CD4-positive, alpha-beta T cell treated with Interleukin-17A for 1 hour (primary cell): ENCODE results near the gene PTPRU.
"Not testable (repeated sequence)": the region's sequence is repeated elsewhere in the genome, so short reads cannot be mapped to it uniquely, and the experiment has no call there.

Experiments
- DNase-seq: peaks from one replicate; pipeline ENCODE4 v3.0.0-alpha.2; 2020

The PTPRU gene

DNA sequence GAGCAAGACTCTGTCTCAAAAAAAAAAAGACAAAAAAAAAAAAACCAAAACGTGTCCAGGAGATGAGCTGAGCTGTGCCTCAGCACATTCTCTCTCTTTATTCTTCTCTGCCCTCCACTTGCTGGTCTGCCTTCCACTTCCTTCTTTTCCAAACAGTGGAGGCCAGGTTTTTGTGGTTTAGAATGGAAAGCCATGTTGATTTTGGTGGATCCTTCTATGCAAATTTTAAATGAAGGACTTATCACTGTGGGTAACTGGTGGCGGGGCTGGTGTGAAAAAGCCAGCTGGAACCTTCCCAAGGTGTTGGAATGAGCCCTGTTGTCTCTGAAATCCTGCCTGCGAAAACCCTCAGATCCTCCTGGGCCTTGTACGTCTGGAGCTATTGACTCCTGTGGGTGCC lies 61.9 kb downstream of the PTPRU start:
- DNase-seq: no peak

- DNase-seq: no peak
These were observed 63.1 kb downstream of the PTPRU start for GRCh38 chr1:29299446-29299845.

GRCh38 chr1:29301732-29302131 lies 65.4 kb downstream of the PTPRU start:
- DNase-seq: not testable (repeated sequence)

- no peak for DNase-seq
These were observed 67.1 kb downstream of the PTPRU start for GRCh38 chr1:29303201-29304024.

DNA sequence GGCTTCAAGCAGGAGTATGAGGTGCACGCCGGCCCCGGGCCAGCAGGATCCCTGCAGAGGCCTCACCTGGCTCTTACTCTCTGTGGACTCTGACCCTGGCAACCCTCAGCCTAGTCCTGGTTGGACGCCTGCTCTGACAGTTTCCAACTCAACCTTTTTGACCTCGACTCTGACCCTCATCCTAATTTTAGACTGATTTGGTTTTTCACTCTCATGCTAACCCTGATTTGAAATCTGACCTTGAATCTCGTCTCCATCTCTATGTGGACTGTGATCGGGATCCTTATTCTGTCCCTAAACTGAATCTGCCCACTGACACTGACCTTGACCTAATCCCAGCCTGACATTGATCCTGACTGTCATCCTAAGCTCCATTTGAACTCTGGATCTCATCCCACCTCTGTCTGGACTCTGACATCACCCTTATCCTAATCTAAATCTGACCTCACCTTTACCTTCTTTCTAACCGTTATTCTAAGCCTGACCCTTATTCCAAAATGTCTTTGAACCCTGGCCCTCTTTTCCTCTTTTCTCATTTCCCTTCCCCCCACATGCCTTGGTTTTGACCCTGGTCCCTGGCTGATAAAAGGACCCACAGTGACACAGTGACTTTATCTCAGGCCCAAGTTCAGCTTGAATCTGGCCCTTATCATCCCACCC lies 67.8 kb downstream of the PTPRU start:
- no peak for DNase-seq

GRCh38 chr1:29305943-29306342 lies 69.6 kb downstream of the PTPRU start:
- no peak for DNase-seq

DNA sequence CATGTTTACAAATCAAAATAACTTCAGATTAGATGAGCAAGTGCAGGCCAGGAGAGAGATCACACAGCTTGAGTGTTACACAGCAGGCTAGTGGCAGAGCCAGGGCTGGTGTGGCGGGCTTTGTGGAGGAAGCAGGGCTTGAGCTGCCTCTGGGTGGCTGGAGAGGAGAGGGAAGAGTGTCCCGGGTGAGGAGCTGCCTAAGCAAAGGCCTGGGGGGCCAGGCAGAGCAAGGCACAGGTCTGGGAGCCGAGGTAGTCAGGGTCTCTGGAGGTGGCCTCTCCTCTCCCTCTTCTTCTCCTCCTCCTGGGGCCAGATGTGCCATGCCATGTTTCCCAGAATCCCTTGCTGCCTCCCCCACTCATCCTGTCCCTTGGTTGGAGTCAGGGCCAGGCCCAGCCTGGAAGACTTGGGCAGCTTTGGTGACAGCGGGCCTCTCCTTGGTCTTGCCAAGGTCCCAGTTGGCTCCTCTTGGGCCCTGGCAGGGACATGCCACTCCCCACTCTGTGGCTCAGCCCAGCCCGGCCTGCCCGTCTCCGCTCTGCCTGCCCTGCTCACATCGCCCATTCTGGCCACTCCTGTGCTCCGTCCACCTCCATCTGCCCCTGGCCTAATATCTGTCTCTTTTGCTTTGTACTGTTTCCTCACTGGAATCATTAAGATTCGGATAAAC lies 70.3 kb downstream of the PTPRU start:
- DNase-seq: no peak

GRCh38 chr1:29309075-29309474 lies 72.8 kb downstream of the PTPRU start:
- no peak for DNase-seq

DNA sequence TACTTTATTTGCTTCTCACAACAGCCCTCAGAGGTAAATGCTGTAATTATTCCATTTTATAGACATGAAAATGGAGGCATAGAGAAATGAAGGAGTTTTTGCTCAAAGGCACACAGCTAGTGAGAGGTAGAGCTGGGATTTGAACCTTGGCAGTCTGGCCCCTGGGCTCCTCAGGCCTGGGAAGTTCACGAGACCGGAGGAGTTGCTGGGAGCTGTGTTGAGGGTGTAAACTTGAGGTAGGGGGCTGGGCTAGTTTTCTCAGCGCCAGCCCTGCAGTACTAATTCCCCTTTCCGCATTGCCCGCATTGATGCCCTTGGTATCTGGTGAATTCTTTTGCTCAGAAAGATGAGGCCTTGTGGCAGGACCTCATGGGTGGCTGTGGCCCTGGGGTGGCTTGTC lies 73.3 kb downstream of the PTPRU start:
- DNase-seq: no peak

DNA sequence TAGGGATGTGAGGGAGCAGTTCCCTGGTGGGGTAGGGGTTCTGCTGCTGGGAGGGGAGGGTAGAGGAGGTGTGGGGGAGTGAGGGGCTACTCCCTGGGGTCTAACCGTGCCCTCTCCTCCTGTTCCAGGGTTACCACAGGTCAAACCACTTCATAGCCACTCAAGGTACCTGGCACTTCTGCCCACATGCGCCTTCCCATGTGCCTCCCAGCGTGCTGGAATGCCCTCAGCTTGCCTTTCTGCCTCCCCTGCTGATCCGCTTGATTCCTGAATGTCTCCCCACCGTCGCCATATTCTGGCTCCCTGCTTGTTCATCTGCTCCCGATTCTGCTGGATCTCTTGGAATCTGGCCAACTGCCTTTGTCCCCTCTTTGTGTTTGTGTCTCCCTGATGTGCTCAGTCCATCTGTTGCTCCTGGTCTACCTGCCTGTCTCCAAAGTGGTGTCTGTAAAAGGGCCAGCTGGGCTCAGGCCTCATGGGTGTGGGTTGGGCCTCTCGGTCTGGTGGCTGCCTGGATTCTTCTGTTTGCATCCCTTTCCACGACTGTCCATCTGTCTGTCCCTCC lies 74.4 kb downstream of the PTPRU start:
- DNase-seq: no peak

DNA sequence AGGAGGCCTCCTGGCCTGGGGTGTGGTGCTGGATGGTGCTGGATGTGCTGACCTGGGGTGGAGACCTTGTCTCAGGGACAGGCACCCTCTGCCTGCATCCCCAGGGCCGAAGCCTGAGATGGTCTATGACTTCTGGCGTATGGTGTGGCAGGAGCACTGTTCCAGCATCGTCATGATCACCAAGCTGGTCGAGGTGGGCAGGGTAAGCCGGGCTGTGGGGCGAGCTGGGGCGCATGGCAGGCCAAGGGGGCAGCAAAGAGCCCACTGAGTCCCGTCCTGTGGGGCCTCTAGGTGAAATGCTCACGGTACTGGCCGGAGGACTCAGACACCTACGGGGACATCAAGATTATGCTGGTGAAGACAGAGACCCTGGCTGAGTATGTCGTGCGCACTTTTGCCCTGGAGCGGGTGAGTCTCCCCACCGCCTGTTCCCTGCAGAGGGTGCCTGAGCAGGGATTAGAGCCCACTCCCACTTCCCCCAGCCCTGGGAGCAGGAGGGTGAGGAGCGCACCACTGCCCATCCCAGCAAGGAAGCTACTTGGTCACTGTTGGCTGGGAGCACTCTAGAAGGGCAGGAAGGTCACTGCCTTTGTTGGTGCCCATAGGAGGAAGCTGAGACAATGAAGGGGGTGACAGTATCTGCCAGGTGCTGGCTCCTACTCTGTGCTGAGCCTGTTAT lies 75.2 kb downstream of the PTPRU start:
- no peak for DNase-seq

GRCh38 chr1:29312469-29313461 lies 76.4 kb downstream of the PTPRU start:
- no peak for DNase-seq

- DNase-seq: not testable (repeated sequence)
These were observed 78.4 kb downstream of the PTPRU start for GRCh38 chr1:29314685-29315084.

GRCh38 chr1:29315262-29315661 lies 78.9 kb downstream of the PTPRU start:
- no peak for DNase-seq

DNA sequence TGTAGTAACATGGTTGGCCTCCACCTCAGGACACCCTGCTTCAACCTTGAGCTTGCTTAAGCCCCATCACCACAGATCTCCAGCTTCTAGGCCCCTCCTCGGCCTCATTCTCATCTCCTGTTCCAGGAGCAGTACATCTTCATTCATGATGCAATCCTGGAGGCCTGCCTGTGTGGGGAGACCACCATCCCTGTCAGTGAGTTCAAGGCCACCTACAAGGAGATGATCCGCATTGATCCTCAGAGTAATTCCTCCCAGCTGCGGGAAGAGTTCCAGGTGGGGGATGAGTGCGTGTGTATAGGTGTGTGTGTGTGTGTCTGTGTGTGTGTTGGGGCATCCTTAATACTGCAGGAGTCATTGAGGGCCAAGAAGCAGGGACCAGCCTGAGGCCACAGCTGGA lies 79.6 kb downstream of the PTPRU start:
- DNase-seq: no peak

DNA sequence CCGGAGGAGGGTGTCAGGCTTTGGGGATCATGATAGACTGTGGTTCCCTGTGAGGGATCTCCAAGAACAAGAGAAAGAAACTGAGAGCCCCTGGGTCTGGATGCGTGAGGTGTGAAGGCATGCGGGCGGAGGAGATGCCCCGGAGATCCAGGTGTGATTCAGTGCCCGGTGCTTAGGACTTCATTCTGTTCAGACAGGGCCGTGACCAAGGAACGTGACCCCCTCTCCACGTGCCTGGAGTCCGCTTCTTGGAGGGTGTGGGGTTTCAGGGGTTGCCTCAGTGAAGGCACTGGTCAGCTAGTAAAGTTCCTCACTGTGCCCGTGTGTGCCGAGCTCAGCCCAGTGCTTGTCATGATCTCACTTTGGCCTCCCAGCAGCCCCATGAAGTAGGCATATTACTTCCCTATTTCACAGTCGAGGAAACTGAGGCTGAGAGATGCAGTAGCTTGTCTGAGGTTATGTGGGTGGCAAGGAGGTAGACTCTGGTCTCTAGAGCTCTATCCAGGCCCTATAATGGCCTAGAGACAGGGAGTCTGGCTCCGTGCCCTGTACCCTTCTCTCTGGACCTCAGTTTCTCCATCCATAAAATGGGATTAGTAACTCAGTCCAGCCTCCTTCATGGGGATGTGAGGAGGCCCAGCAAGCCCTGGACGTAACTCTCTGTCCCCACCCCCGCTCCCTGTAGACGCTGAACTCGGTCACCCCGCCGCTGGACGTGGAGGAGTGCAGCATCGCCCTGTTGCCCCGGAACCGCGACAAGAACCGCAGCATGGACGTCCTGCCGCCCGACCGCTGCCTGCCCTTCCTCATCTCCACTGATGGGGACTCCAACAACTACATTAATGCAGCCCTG lies 81.0 kb downstream of the PTPRU start:
- no peak for DNase-seq

DNA sequence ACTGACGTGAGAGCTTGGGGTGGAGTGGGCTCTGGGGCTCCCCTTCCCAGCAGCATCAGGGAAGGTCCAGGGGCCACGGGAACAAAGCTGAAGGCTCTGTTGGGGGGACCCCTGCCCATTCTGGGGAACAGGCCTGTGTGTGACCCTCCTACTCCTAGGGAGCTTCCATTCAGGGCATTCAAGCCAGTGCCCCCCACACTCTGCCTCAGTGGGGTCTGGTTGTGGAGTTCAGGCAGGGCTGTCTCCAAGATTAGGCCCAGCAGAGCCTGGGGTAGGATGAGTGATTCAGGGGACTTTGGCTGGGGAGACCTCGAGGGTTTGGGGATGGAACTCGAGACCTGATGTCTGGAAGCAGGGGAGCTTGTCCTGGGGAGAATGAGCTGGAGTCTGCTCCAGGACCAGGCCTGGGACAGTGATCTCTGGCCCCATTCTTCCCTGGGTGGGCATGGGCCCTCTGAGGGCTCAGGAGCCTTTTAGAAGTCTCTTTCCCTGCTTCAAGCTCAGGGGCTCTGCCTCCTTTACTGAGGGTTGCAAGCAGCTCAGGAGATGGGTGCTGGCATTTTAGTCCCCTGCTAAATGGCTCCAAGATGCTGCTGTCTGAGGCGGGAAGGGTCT lies 81.7 kb downstream of the PTPRU start:
- DNase-seq: no peak

GRCh38 chr1:29318724-29319123 lies 82.4 kb downstream of the PTPRU start:
- no peak for DNase-seq

GRCh38 chr1:29319300-29320110 lies 83.2 kb downstream of the PTPRU start:
- DNase-seq: no peak
